NCI-H345 treated with DMSO at 0.1 percent for 48 hours (cell line): Measurements from ENCODE around the gene NRXN2.

Experiments
- DNase-seq: peaks from one replicate; lab custom pipeline; 2025; ENCODE audit not compliant: unreplicated experiment; lab: John Stamatoyannopoulos, UW

The NRXN2 gene

DNA sequence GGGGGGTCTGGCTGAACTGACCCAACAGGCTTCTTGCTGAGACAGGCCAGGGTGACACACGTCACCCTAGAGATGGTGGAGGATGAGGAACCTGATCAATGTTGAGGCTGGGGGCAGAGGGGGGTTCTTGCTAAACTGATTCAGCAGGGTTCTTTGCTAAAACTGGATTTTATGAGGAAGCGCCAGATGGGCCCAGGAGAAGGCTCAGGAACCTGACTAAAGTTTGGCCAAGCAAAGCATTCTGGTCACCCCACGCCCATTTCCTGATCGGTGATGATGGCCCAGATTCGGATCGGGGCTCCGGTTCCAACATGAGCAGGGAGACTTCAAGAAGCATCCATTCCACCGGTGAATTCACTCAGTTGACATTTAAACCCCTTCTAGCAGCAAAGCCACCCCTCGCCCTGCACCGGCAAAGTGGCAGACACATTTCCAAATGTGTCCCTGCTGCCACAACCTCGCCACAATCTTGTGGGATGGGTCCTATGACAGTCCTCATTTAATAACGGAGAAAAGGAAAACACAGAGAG is 166.2 kb downstream of the NRXN2 start:
- DNase-seq = no peak
